K562 treated with DMSO at 1 percent for 4 hours (cell line): ENCODE measurements around the gene VGLL4. TPM values are rescaled to one million over a fixed set of nuclear protein-coding genes. Genes with fewer than 3 reads are reported as not detected.

Experiments
- total RNA-seq: library from RNA; unstranded; fragments of 300-600 nt; gene quantifications from 2 replicates; pipeline ENCODE4 v1.2.3, GENCODE V29; 2022; ENCODE audit not compliant: insufficient read depth

VGLL4 gene
- 11.2 and 15.1 TPM in 2 replicates for total RNA-seq

GRCh38 chr3:11643605-11644087 is at the start of gene VGLL4:
Gene VGLL4 (minus strand): TSS chr3:11643915. CDS start chr3:11643518, 397 bp downstream.

Other genes starting within 250 kb of the VGLL4 start
- gene TAMM41, start 203.0 kb upstream of the VGLL4 start, total RNA-seq = 11.4 and 15.2 TPM in 2 replicates